ENCODE data around the gene TOP3A. TPM values are rescaled to one million over a fixed set of nuclear protein-coding genes. Genes with fewer than 3 reads are reported as not detected.

Gene TOP3A
- total and polyA plus RNA-seq, 2 of the 4 experiments (the other 2 are of a cell fraction): 13.4 to 21.3 TPM

- Histone ChIP-seq H3K18ac (ENCODE audit: low read depth, low read length) (no peak overlapping the region), H3K27me3 (ENCODE audit: control insufficient read depth, insufficient read depth, low read length) (no peaks in the 10 kb centered on the region), H3K4me2 (ENCODE audit: low read depth, low read length) (no peak overlapping the region), H2BK15ac (ENCODE audit: low read depth, low read length) (no peak overlapping the region), H3K9me1 (ENCODE audit: insufficient read depth, low read length) (no peaks in the 10 kb centered on the region), H3K36me3 (ENCODE audit: control insufficient read depth, insufficient read depth, low read length) (peaks cover 84% of the 10 kb centered on the region), H2AFZ (replicated peaks; ENCODE audit: low read length, poor library complexity) (no peak overlapping the region), H2BK120ac (ENCODE audit: low read depth, low read length) (no peak overlapping the region), H4K91ac (ENCODE audit: insufficient read depth, low read depth, low read length) (no peak overlapping the region), H3K27ac (ENCODE audit: insufficient read depth, low read length) (no peak overlapping the region), H3K4me3 (ENCODE audit: insufficient read depth, low read depth, low read length) (no peak overlapping the region), H4K20me1 (ENCODE audit: insufficient read depth, low read length) (peaks cover 36% of the 10 kb centered on the region), H2BK5ac (ENCODE audit: low read depth, low read length, poor library complexity, severe bottlenecking) (no peak overlapping the region), H2AK9ac (replicated peaks; ENCODE audit: low read depth, low read length, poor library complexity) (no peak overlapping the region), H3K56ac (ENCODE audit: extremely low read depth, insufficient read depth, low read length) (no peak overlapping the region), H3K9me3 (ENCODE audit: control insufficient read depth, insufficient read depth, low read length) (no peaks in the 10 kb centered on the region), H3K23ac (ENCODE audit: low read depth, low read length) (no peak overlapping the region), H3K79me1 (ENCODE audit: low read depth in 1 of 2, low read length in 2 of 2) (peaks cover 15 to 49% of the 10 kb centered on the region in 2 experiments), H3K14ac (replicated peaks; ENCODE audit: low read depth, low read length) (no peak overlapping the region), H4K5ac (ENCODE audit: low read depth, low read length) (no peak overlapping the region), H2AK5ac (ENCODE audit: low read depth, low read length) (no peak overlapping the region), H3K4ac (ENCODE audit: low read depth, low read length) (no peak overlapping the region), H3K9ac (ENCODE audit: low read depth, low read length) (no peak overlapping the region), H2BK20ac (ENCODE audit: low read depth, low read length) (no peak overlapping the region), H3K4me1 (ENCODE audit: control insufficient read depth, insufficient read depth, low read length) (peaks cover under 1% of the 10 kb centered on the region), H4K8ac (ENCODE audit: low read depth in 2 of 2, low read length in 2 of 2) (no peak overlapping the region)
- dilution Hi-C loops (cut with HindIII; ENCODE audit: low sequenced_read_pairs, unreplicated experiment) (no loop called here), intact Hi-C loops (cut with micrococcal nuclease) (no loop called here), in situ Hi-C loops (cut with MboI; ENCODE audit: low sequenced_read_pairs) (no loop called here)
- no peak for ATAC-seq (ENCODE audit: low read depth)
- 100% methylated on average over 1 of the region's 5 CpGs; no CpG with 5 or more reads in 1 of the 2 experiments for WGBS, 2 experiments (ENCODE audit: extremely low coverage in 2 of 2, insufficient read length in 1 of 2)
- no peak for DNase-seq
- TF ChIP-seq RCOR1 (IDR thresholded peaks at IDR 0.05; ENCODE audit: insufficient replicate concordance, low read length) (no peak), MAFK (IDR thresholded peaks at IDR 0.05; ENCODE audit: low read depth, low read length) (no peak), ELK1 (IDR thresholded peaks at IDR 0.05; ENCODE audit: borderline replicate concordance, low read depth, low read length) (no peak), RFX5 (IDR thresholded peaks at IDR 0.05; ENCODE audit: low read depth, low read length) (no peak), SMC3 (IDR thresholded peaks at IDR 0.05; ENCODE audit: low read depth, low read length) (no peak), NFE2L2 (IDR thresholded peaks at IDR 0.05; ENCODE audit: low read depth, low read length) (no peak), FOS (IDR thresholded peaks at IDR 0.05; ENCODE audit: low read depth, low read length) (no peak), CTCF (conservative IDR thresholded peaks at IDR 0.05; ENCODE audit: low read depth, low read length) (no peak), CEBPB (IDR thresholded peaks at IDR 0.05; ENCODE audit: low read depth, low read length) (no peak), MAZ (IDR thresholded peaks at IDR 0.05; ENCODE audit: borderline replicate concordance, low read depth, low read length) (no peak), MXI1 (IDR thresholded peaks at IDR 0.05; ENCODE audit: borderline replicate concordance, low read depth, low read length) (no peak), POLR2A (IDR thresholded peaks at IDR 0.05; ENCODE audit: low read depth, low read length) (no peak), CHD1 (IDR thresholded peaks at IDR 0.05; ENCODE audit: low read depth, low read length) (no peak), BHLHE40 (IDR thresholded peaks at IDR 0.05; ENCODE audit: low read depth, low read length) (no peak), RAD21 (IDR thresholded peaks at IDR 0.05; ENCODE audit: low read length) (no peak)
- TF ChIP-seq, protein P1, sequence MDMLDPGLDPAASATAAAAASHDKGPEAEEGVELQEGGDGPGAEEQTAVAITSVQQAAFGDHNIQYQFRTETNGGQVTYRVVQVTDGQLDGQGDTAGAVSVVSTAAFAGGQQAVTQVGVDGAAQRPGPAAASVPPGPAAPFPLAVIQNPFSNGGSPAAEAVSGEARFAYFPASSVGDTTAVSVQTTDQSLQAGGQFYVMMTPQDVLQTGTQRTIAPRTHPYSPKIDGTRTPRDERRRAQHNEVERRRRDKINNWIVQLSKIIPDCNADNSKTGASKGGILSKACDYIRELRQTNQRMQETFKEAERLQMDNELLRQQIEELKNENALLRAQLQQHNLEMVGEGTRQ (IDR thresholded peaks at IDR 0.05; ENCODE audit: low read depth, low read length): no peak
- no TSS peak for BruUV-seq (replicated peaks)
- ChIA-PET POLR2A (ENCODE audit: unreplicated experiment) (no interaction called here), CTCF (no interaction called here)
These were observed 62.6 kb downstream of the TOP3A start for GRCh38 chr17:18252160-18252559.

Measured in IMR-90 (cell line).